ENCODE measurements around the gene ERLIN1.

DNA sequence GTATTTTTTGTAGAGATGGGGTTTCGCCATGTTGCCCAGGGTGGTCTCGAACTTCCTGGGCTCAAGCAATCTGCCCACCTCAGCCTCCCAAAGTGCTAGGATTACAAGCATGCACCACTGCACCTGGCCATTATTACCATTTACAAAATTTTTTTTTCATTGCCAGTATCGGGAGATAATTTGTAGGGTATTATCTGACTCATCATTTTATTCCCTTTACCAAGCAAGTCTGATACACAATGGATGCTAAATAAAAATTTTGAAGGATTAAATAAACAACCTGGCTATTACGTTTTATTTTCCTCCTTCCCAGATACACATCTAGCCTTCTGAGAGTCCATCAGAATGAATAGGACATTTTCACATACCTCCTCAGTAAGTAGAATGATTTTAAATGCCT is 66.1 kb downstream of the ERLIN1 start:
- TF ChIP-seq, protein P1, sequence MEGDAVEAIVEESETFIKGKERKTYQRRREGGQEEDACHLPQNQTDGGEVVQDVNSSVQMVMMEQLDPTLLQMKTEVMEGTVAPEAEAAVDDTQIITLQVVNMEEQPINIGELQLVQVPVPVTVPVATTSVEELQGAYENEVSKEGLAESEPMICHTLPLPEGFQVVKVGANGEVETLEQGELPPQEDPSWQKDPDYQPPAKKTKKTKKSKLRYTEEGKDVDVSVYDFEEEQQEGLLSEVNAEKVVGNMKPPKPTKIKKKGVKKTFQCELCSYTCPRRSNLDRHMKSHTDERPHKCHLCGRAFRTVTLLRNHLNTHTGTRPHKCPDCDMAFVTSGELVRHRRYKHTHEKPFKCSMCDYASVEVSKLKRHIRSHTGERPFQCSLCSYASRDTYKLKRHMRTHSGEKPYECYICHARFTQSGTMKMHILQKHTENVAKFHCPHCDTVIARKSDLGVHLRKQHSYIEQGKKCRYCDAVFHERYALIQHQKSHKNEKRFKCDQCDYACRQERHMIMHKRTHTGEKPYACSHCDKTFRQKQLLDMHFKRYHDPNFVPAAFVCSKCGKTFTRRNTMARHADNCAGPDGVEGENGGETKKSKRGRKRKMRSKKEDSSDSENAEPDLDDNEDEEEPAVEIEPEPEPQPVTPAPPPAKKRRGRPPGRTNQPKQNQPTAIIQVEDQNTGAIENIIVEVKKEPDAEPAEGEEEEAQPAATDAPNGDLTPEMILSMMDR (IDR thresholded peaks at IDR 0.05), result no peak
- TF ChIP-seq EZH2 (IDR thresholded peaks at IDR 0.05) (no peak), EZH2phosphoT487 (IDR thresholded peaks at IDR 0.05) (no peak)

Data from neural progenitor cell (in vitro differentiated cells).